ENCODE measurements around the gene DUOX2.

Gene DUOX2

DNA sequence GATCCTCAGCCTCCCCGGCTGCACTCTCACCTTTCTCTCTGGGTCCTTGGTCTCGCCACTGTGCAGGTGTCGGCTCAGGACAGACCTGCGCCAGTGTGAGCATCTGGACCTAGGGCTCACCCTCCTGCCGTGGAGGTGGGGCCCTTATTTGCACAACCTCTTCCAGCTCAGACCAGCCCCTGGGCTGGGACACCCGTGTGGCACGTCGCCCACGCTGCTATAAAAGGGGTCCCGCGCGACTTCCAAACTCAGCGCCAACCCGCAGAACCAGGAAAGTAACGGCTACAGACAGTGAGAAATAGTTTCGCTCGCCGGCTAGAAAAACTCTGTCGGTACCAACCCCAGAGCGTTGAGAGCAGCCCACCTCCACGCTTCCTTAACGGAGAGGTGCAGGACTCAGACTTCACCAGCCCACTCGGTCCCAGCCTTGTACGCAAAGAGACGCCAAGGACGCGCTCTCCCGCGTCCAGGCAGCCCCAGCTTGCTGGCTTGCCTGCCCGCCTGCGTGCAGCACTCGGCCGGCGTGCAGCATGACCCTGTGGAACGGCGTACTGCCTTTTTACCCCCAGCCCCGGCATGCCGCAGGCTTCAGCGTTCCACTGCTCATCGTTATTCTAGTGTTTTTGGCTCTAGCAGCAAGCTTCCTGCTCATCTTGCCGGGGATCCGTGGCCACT is at the start of gene DUOX2, which contains the start of gene DUOXA2:
Gene DUOX2, minus strand, starts transcription at position 97 of the 675 bp plus-strand sequence. CDS start 761 bp downstream, outside the sequence.
Gene DUOXA2, plus strand, starts transcription at position 251 of the 675 bp plus-strand sequence. Its CDS starts 280 bp downstream, at position 531.
- DNase-seq (ENCODE audit: insufficient read length, low spot score) (no peak), FAIRE-seq (no peak)

DNA sequence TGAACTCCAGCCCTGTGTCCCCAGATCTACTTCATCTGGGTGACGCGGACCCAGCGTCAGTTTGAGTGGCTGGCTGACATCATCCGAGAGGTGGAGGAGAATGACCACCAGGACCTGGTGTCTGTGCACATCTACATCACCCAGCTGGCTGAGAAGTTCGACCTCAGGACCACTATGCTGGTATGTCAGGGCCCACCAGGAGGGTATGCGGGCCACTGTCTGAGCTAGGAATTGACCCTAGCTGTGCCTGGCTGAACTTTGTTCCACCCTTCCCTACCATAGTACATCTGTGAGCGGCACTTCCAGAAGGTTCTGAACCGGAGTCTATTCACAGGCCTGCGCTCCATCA is 49.5 kb upstream of the DUOX2 start:
- DNase-seq (ENCODE audit: insufficient read length, low spot score), result no peak
- FAIRE-seq, result no peak

DNA sequence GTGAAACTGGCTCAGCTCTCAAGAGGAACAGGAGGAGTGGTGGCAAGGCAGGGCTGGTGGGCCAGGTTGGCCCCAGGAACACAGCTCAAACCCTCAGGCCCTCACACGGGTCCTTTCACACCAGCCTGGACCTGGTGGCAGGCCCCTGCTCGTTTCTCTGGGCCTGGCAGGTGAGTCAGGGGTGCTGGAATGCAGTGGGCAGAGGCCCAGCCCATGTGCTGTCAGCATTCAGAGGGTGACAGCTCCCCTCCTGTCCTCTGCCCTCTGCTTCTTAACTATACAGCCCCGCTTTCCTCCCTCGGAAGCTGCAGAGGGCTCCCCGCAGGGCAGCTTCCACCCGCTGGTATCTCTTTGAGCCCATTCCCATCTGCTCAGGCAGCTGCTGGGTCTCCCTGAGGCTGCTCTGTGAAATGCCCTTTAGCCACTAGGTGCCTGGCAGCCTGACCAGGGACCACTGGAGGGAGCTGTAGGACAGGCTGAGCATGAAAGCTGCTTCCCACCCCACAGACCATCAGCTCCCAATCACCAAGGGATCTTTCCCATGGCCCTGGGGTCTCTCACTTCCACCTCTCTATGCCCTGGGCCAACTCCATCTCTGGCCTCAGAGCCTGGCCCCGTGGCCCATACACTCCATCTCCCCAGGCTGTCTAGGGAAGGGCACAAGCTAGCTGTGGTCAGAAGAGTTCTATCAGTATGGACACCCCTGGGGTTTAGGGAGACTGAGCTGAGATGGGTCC is 49.0 kb upstream of the DUOX2 start:
- FAIRE-seq, result peak; percentile 83

DNA sequence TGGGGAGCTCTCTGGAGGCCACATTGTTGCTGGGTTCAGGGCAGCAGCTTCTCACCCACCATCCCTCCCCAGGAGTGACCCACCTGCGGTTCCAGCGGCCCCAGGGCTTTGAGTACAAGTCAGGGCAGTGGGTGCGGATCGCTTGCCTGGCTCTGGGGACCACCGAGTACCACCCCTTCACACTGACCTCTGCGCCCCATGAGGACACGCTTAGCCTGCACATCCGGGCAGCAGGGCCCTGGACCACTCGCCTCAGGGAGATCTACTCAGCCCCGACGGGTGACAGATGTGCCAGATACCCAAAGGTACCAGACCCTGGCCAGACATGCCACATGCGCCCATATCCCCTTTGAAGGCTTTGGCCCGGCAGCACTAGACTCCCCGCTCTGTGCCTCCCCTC is 47.7 kb upstream of the DUOX2 start:
- FAIRE-seq, result no peak
- no peak for DNase-seq (ENCODE audit: insufficient read length, low spot score)

More for the DNA sequence above, 49.0 kb upstream of the DUOX2 start:
- DNase-seq (ENCODE audit: insufficient read length, low spot score), result peak; percentile 94

DNA sequence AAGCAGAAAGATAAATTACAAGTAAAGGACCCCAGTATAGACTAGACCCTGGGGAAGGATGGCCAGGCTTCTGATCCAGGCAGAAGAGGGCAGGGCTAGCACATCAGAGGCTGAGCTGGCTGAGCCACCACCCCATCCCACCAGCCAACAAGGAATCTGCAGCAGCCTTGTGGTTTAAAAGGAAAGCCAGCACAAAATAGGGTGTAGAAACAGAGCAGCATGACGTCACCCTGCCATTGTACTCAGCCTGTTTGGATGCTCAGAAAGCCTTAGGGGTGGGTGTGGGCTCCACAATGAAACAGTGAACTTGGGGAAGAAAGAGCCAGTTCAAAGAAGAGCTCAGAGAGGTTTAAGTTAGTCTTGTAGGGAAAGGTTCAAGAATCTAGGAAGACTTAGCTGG is 44.0 kb upstream of the DUOX2 start:
- FAIRE-seq (no peak), DNase-seq (ENCODE audit: insufficient read length, low spot score) (no peak)

DNA sequence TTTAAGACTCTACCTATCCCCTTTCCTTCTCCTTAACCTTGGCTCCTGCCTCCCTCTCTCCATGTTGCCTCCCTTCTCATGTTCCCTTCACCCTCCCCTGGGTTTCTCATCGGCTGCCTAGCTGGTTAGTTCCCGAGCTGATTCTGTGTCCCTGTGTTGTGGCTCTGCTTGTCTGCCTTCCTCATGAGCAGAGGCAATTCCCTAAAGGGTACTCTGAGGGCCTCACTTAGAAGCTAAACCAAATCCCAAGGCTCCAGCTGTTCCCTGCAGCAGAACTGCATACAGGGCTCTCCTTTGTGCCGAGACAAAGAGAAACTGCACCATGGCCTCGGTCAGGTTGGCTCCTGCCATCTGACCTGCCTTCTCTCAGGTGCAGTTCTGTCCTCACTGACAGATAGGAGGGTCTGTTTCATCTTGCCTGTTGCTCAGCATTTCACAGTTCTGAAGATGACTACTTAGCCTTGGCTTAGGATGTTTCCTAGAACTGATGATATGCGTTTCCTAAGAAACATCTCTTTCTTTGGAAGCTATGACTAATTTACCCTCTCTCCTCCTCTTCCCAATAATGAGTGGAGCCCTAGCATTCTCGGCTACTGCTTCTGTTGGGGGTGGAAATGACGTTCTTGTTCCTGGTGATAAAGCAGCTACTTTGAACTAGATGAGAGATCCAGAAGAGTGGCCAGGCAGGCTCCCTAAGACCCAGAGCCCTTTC is 42.9 kb upstream of the DUOX2 start:
- no peak for DNase-seq (ENCODE audit: insufficient read length, low spot score)
- FAIRE-seq, result no peak

DNA sequence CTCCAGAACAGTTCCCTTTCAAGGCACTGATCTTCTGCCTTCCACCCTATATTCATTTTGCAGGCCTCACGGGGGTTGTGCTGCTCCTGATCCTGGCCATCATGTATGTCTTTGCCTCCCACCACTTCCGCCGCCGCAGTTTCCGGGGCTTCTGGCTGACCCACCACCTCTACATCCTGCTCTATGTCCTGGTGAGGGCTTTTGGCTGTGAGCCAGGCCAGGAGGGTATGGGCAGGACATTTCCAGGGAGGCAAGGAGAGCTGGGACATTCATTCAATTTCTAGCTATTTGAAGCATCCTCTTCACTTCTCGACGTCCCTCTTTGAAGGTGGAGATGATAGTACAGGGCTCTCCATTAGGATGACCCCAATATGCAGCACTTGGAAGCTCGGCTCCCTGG is 41.8 kb upstream of the DUOX2 start:
- DNase-seq (ENCODE audit: insufficient read length, low spot score) (no peak), FAIRE-seq (no peak)

DNA sequence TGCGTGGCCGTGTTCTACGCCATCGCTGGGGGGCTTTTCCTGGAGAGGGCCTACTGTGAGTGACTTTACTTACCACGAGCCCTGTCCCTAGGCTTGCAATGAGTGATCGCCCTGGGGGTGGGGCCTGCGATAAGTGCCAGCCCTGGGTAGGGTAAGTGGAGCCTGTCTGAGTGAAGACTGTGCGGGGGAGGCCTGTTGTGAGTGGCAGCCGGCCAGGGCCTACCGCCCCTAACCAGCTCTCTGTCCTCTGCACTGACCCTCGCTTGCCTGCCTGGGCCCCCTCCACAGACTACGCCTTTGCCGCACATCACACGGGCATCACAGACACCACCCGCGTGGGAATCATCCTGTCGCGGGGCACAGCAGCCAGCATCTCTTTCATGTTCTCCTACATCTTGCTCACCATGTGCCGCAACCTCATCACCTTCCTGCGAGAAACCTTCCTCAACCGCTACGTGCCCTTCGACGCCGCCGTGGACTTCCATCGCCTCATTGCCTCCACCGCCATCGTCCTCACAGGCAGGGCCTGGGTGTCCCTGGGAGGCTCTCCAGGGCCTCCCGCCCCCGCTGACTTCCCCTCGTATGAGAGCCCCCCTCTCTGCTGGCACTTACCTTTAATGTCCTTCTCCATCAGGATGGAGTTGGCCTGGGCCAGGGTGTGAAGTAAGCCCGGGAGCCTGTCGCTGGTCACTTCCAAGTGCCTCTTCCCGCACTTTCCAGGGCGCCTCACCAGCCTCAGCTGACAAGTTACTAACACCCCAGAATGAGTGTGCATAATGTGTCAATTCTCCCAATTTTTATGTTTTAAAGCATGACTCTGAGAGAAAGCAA is 38.2 kb upstream of the DUOX2 start:
- FAIRE-seq (no peak), DNase-seq (ENCODE audit: insufficient read length, low spot score) (no peak)

DNA sequence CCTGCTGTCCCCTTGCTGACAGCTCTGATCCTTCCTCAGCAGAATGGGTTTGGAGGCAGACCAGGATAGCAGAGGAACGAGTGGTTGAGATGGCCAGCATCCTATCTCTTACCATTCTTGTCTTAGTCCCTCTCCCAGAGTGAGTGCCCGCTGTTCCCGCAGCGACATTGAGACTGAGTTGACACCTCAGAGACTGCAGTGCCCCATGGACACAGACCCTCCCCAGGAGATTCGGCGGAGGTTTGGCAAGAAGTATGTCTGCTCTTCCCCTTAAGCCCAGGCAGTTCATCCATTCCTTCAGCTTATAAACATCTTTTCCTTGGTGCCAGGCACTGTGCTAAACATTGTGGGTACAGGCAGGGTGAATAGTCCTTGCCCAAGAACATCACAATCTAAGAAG is 37.0 kb upstream of the DUOX2 start:
- DNase-seq (ENCODE audit: insufficient read length, low spot score), result no peak
- no peak for FAIRE-seq

DNA sequence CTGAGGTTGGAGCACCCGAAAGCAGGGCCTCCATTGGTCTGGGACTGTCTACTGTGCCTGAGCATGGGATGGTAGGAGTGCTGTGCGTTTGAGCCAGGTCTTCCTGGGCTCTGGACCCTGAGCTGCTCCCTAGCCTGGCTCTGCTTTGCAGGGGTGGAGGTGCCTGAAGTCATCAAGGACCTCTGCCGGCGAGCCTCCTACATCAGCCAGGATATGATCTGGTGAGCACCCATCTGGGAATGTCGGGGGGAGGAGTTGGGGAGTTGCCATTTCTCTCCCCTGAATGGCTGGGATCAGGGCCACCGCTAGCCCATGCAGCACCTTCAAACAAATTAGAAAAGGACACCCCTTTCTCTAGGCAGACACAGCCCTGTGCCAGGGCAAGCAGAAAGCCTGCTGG is 36.5 kb upstream of the DUOX2 start:
- DNase-seq (ENCODE audit: insufficient read length, low spot score), result no peak
- no peak for FAIRE-seq

DNA sequence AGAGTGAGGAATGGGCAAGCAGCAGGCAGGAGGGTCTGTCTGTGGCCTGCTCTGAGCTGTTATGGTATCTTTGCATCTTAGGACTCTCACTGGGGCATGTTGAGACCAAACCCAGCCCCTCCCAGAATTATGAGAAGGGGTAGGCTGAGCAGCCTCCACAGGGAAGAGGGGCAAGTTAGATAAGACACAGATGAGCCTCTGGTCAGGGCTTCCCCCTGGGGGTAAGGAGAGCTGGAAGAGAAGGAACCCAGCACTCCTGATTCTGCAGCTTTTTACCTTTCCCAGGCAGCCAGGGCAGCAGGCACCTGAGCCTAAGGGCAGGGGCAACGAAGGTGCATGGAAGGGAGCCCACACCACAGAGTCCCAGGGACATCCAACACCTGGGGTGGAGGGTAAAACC is 35.1 kb upstream of the DUOX2 start:
- FAIRE-seq, result no peak

DNA sequence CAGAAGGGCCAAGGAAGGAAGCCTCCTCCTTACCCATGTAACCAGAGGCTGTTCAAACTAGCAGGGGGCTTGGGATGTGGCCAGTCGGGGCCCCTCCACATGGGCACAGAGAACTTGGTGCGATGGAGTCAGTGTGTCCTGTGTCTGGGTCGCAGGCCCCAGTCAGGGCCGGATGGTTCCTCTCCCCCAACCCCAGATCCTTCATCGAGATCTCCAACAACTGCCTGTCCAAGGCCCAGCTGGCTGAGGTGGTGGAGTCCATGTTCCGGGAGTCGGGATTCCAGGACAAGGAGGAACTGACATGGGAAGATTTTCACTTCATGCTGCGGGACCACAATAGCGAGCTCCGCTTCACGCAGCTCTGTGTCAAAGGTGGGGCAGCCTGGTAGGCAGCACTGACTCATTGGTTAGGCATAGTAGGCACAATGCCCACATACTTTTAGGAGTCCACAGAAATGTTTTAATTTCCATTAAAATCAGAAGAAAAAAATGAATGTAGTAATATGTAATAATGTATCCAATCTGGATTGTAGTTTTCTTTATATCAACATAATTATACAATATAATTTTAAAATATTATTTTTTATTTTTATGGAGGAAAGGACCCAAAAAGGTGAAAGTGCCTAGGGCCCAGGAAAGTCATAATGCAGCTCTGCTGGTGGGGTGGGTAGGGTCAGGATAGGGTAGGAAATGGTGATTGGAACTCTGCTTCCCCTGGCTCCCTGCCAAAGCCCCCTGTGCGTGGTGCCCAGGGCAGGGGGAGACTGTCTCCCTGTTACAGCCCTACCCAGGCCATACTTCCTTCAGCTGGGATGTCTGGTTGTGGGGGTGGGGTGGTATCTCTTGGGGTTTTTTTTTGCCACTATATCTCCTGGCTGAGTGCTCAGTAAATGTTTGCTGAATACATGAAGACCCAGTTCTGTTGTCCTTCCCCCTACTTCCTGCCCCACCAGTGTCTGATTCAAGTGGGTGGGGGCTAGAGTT is 34.4 kb upstream of the DUOX2 start:
- no peak for DNase-seq (ENCODE audit: insufficient read length, low spot score)
- FAIRE-seq, result no peak

More for the DNA sequence above, 35.1 kb upstream of the DUOX2 start:
- DNase-seq (ENCODE audit: insufficient read length, low spot score), result no peak

DNA sequence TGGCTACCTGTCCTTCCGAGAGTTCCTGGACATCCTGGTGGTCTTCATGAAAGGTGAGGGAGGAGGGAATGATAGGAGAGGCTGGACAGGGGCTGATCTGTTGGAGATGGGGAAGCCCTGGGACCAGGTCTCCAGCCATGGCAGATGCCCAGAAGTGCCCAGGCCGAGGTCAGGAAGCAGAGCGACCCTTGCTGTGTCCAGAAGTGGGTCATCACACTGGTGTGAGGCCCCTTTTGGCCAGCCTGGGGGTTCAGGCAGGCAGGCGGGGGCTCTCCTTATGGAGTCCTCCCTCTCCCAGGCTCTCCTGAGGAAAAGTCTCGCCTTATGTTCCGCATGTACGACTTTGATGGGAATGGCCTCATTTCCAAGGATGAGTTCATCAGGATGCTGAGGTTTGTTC is 33.6 kb upstream of the DUOX2 start:
- DNase-seq (ENCODE audit: insufficient read length, low spot score) (no peak), FAIRE-seq (no peak)

DNA sequence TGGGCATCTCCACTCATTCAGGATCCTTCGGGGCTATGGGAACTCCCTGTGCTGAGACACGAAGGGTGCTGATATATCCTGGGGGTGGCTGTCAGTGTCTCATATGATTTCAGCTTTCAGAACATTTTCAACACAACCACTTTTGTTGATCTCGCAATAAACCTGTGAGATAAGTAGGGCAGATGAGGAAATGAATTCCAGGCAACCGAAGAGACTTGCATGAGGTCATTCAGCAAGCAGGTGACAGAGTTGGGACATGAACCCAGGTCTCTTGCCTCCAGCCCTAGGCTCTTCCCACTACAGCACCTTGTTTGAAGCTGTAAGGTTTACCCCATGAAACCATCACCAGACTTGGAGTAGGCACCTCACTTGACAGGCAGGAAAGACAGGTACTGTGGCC is 32.4 kb upstream of the DUOX2 start:
- no peak for DNase-seq (ENCODE audit: insufficient read length, low spot score)
- no peak for FAIRE-seq

DNA sequence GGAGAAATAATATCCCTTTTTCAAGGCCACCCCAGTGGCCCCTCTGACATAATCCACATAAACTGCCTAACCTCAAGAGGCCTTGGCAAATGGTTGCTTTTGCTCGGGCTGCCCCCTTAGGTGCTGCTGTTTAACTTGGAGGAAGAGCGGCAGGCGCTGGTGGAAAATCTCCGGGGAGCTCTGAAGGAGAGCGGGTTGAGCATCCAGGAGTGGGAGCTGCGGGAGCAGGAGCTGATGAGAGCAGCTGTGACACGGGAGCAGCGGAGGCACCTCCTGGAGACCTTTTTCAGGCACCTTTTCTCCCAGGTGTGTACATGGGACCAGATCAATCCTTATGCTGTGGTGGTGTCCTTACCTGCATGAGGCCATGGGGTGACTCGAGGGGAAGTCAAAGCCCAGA is 30.8 kb upstream of the DUOX2 start:
- DNase-seq (ENCODE audit: insufficient read length, low spot score) (no peak), FAIRE-seq (no peak)

DNA sequence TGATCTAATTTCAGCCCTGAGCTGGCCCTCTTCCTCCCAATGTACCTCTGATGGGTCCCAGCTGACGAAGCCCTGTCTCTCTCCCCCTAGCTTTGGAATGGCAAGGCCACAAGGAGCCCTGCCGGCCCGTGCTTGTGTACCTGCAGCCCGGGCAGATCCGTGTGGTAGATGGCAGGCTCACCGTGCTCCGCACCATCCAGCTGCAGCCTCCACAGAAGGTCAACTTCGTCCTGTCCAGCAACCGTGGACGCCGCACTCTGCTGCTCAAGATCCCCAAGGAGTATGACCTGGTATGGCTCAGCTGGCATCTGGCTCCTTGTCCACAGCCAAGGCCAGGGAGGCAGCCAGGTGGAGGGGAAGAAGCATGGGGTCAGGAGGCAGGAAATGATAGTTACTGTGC is 30.0 kb upstream of the DUOX2 start:
- DNase-seq (ENCODE audit: insufficient read length, low spot score) (no peak), FAIRE-seq (no peak)

DNA sequence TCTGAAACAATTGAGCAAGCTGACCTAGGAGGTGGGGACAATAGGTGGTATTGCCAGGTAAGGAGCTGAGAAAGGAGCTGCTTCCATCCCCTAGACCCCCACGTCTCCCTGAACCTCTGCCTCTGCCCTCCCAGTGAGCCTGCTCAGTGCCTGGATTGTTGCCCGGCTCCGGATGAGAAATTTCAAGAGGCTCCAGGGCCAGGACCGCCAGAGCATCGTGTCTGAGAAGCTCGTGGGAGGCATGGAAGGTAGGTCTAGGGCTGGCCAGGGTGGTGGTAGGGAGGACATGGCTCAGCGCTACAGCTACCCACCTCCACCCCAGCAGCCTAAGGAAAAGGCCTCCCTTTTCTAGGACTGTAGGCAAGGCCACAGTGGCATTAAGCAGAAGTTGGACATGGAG is 29.1 kb upstream of the DUOX2 start:
- DNase-seq (ENCODE audit: insufficient read length, low spot score) (no peak), FAIRE-seq (no peak)

DNA sequence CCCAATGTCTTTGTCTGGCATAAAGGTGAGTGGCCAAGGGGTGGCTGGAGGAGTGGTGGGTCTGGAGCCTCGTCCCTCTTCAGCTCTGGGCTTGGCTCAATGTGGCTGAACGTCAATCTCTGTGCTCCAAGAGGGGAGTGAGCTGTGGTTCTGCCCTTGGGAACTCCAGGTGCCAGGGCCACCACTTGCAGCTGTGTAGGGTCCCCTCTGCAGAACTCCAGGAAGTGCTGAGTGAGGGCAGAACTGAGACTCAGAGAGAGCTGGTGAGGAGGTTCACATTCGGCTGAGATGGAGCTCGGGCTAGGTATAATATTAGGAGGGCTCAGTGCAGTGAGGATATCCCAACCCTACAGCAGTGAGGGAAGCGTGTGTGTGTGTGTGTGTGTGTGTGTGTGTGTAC is 27.4 kb upstream of the DUOX2 start:
- DNase-seq (ENCODE audit: insufficient read length, low spot score) (no peak), FAIRE-seq (no peak)

DNA sequence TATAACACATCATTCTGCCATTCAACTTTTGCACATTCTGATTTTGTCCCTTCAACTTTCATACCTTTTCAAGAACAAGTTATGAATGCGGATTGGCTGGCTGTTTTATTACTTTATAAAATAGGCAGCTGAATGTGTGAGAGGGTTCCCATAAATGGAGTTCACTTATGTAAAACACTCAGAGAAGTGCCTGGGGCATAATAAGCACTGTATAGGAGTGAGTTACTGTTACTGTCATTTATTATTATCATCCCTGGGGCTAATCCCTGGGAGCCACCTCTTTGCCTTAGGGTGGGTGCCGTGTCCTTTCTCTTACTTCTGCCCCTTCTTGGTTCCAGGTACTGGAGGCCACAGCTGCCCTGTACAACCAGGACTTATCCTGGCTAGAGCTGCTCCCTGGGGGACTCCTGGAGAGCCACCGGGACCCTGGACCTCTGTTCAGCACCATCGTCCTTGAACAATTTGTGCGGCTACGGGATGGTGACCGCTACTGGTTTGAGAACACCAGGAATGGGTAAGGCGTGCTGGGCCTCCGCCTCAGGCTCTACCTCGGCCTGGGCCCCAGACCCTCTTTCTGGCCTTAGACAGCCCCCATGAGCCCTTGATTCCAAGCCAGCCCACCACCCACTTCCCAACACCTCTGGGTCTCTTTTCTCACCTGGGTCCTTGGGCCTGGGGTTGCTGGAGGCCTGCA is 26.7 kb upstream of the DUOX2 start:
- no peak for FAIRE-seq

More for the DNA sequence above, 26.7 kb upstream of the DUOX2 start:
- DNase-seq (ENCODE audit: insufficient read length, low spot score), result no peak
